ENCODE data around the gene NCOA7.
"Not testable (repeated sequence)": the region's sequence is repeated elsewhere in the genome, so short reads cannot be mapped to it uniquely, and the experiment has no call there.

Gene NCOA7

DNA sequence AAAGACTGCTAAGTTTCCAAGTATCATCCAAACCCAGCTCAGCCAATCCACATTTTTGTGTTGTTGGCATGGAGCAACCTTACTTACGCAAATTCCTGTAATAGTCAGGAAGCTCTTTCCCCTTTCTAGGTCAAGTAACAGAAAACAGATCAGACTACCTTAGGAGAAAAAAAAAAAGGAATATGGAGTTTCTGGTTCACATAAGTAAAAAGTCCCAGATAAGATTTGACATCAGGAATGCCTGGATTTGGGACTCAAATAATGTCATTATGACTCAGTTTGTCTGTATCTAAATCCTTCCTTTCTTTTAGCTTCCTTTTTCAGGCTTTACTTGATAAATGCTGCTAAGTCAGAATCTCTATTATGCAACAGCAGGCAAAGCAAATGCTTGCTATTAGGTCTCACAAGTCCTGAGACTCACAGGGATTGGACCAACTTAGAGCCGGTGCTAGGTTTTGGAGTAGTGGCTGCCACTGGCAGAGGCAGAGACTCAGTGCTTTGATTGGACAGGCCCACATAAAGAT lies 44.5 kb downstream of the NCOA7 start:
- DNase-seq = no peak

DNA sequence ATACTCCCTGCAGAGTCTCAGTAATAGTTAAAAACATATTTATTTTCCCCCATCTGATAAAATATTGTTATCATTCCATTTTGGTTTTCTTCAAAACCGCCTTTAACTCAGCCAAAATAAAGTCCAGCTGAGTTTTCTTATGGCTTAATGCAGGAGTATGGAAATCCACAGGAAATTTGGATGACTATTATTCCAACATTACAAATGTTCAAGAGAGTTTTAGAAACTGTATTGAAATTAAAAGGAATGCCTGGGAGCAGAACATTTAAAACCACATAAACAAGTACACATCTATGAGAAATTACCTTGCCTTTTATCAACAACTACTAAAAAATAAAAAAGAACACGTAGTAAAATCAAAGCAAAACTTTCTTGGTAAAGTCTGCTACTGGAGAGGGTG lies 45.7 kb downstream of the NCOA7 start:
- no peak for DNase-seq

DNA sequence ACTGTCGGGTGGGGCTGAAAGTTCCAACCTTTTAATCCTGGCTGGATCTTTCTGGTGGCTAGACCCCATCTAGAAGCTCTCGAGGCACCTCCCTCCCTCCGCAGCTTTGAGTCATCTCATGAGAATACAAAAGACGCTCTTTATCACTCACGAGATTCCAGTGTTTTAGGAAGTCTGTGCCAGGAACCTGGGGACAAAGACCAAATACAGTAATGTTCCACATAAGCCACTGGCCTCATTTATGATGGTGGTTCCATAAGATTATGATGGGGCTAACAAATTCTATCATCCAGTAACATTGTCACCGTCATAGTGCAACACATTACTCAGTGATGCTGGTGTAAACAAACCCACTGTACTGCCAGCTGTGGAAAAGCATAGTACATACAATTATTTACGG lies 48.7 kb downstream of the NCOA7 start:
- peak in 17 of 56 donors; percentile 7 to 53 (median 24) for DNase-seq

DNA sequence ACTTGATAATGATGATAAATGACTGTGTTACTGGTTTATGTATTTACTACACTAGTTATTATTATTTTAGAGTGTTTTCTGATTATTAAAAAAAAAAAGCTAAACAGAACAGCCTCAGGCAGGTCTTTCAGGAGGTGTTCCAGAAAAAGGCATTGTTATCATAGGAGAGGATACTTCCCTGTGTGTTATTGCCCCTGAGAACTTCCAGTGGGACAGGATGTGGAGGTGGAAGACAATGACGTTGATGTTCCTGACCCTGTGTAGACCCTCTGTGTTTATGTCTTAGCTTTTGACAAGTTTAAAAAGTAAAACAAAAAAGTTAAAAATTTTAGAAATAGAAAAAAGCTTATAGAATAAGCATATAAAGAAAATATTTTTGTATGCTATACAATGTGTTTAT lies 49.1 kb downstream of the NCOA7 start:
- DNase-seq = no peak

DNA sequence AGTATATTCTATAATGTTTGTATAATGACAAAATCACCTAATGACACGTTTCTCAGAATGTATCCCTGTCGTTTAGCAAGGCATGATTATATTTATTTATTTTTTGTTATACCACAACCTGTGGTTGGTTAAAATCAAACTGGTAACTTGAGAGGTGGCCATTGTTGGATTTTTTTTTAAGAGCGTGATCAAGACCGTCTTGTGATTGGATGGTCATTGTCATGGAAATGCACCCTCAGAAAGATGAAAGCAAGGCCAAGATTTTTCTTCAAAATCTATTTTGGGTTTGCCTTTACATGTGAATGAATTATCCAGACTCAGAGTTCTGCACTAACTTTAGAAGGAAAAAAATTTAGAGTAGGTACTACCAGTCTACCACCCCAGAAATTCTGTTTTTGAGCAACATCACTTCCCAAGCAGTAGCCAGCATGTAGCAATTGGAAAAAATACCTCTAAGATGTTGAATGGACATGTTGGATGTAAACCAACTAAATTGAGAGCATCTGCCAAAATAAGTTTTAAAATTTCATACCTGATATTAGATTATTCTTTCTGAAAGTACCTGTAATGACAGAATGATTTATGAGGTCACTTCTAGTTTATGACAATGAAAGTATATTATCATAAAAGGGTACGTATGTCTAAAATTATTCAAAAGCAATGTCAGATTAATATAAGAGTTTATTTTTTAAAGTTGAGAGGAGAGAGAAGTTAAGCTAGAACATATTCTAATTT lies 50.8 kb downstream of the NCOA7 start:
- DNase-seq = no peak

DNA sequence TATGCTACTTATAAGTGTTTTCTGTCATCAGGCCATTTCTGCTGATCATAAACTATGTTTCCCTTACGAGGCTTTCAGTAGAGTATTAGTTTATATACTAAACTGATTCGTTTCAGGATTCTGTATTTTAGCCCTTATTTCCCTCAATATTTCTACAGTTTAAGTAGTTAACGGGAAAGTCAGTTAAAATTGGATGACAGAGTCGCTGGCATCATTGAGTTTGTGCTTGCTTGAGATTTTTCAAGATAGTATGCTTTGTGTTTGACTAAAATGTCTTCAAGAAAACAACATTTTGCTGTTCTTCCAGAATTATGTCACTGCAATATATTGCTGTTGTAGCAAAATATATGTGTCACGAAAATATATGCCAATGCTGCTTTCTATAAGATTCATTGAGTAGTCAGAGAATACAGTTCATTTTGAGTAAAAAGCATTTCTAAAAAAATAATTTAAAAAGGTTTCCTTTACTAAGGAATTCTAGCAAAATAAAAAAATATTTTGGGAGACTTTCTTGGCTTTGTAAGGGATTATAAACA lies 51.4 kb downstream of the NCOA7 start:
- DNase-seq = no peak

DNA sequence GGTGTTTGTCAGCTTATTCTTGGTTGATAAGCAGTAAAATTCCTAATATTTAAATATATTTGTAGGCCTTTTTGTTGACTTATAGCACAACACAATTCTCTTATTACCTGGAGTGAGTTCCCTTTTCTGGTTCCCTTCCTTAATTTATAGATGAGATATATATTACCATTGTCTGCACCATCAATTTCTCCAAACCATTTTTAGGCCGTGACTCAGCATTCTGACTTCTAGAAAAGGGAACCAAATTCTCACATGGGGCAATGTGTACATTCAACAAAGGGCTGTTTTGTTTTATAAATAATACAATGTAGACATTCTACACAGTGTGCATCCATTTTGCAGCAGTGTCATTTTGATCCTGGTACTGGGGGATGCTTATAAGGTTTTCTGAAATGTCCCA lies 52.8 kb downstream of the NCOA7 start:
- DNase-seq = peak in 1 of 56 donors; percentile 13

DNA sequence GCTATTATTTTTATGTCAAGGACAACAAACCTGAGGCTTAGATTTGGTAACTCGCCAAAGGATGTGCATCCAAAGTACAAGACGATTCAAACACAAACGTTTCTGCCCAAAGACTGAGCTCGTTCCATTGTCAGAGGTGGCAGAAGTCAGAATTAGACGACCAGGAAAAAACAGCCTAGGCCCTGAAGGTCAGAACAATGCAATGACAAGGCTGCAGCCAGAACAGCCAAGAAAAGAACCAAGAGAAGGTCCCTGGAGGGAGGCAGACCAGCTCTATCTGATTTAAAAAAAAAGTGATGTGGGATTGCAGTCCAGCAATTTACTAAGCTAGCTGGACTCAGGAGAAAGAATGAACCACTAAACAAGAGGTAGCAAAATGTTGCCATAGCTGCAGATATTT lies 54.2 kb downstream of the NCOA7 start:
- DNase-seq = peak in 1 of 56 donors; percentile 14

DNA sequence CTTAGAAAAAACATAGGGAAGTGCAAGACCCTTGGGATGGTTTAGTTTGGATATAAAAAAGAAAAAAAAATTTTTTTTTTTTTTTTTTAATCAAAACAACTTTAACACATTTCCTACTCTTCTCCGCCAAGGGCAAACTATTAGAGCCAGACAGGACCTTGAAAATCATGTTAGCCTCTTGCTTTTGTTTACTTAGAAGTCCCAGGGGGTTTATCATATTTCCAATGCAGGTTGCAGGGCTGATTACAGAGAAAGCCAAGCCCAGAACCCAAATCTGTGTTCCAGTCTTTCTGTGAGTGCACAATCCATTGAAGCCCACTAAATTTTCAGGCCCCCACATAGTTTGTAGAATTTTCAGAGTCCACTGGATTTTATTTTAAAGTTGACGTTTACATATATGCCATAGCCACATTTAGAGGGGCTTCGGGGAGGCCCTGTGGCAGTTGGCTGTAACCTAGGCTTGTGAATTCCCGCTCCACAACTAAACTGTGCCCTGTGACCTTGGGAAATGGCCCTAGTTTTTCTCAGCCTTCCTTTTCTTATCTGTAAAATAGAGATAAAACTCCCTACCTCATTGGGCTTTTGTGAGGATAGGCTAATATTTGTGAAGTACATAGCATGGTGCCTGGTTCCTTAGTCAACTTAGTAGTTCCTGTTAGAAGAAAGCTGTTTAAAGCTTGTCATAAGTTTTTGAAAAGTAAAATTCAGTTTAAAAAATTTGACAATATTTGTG lies 55.7 kb downstream of the NCOA7 start:
- DNase-seq = no peak

DNA sequence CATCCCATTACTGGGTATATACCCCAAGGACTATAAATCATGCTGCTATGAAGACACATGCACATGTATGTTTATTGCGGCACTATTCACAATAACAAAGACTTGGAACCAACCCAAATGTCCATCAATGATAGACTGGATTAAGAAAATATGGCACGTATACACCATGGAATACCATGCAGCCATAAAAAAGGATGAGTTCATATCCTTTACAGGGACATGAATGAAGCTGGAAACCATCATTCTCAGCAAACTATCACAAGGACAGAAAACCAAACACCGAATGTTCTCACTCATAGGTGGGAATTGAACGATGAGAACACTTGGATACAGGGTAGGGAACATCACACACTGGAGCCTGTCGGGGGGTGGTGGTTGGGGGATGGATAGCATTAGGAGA lies 57.5 kb downstream of the NCOA7 start:
- not testable (repeated sequence) for DNase-seq

DNA sequence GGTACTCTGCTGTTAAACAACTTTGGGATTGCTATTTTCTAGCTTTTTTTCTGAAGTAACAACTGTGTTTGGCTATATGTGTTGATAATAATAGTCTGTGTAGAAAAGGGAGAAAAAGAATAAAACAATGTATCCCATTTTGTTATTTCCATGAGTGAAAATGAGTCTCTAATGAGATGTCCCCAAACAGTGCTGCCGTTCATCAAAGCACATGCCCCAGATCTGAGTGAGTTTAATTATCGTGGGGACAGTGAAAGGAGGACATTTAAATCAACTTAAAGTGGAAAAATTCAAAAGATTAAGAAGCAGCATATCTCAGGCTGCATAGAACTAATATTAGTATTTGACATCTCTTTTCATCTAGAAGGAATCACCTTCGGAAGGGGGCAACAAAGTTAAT lies 59.6 kb downstream of the NCOA7 start:
- peak in 5 of 56 donors; percentile 6 to 43 (median 25) for DNase-seq

DNA sequence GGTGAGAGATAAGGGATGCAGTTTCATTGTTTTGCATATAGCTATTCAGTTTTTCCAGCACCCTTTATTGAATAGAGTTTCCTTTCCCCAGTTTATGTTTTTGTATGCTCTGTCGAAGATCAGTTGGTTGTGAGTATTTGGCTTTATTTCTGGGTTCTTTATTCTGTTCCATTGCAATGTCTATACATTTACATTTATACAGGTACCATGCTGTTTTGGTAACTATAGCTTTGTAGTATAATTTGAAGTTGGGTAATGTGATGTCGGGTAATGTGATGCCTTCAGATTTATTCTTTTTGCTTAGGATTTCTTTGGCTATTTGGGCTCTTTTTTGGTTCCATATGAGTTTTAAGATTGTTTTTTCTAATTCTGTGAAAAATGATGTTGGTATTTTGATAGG lies 61.8 kb downstream of the NCOA7 start:
- no peak for DNase-seq

DNA sequence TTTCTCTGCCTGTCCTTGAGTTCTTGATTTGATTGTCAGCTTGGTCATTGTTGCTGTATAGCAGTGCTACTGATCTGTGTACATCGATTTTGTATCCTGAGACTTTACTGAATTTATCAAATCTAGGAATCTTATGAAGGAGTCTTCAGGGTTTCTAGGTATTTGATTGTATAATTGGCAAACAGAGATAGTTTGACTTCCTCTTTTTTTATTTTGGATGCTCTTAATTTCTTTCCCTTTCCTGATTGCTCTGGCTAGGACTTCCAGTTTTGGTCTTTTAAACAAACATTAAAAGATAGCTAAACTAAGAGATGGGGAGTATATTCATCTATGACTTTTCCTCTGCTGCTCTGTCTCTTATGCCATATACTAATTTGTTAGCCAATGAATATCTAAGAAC lies 62.4 kb downstream of the NCOA7 start:
- no peak for DNase-seq

DNA sequence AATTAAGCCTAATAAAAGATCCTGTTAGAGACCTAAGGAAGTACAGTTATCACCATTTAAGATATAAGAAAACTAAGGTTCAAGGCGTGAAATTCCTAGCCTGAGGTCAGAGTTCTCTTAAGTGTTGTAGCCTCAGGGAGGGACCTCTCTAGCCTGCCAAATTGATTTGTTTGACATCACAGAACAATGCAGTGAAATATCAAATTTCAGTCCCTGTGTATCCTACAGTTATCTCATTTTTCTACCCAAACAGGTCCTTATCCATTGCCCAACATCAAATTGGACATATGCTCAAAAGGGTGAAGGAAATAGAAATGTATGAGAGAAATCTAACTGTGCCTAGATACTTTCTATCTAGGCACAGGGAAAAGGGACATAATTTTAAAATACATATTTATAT lies 63.0 kb downstream of the NCOA7 start:
- no peak for DNase-seq

DNA sequence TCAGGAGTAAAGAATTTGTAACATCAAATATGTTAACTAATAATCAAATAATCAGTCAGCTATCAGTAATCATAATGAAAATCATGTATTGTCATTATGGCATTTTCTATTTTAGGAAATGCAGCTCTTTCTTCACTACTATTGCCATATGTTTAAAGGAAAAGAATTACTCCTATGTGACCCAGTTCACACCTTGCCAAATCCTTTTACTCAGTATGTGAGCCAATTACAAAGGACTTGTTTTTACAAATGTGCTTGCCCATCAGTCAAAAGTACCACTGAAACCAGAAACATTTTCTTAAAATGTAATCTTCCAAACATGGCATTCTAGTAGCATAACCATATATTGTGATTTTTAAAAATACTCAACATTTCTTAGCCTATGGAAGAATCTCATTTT lies 63.6 kb downstream of the NCOA7 start:
- no peak for DNase-seq

DNA sequence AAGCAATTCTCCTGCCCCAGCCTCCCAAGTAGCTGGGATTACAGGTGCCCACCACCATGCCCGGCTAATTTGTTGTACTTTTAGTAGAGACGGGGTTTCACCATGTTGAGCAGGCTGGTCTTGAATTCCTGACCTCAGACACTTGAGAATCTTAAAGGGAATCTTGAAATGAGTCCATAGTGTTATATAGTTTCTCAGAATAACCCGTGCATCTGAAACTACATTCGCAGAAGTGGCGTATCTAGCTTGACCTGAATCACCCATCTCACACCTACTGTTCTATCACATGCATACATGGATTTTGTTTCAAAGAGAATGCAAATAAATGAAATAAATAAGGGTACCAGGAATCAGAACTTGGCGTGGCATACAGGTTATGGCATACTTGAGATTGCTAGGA lies 65.0 kb downstream of the NCOA7 start:
- DNase-seq = no peak

DNA sequence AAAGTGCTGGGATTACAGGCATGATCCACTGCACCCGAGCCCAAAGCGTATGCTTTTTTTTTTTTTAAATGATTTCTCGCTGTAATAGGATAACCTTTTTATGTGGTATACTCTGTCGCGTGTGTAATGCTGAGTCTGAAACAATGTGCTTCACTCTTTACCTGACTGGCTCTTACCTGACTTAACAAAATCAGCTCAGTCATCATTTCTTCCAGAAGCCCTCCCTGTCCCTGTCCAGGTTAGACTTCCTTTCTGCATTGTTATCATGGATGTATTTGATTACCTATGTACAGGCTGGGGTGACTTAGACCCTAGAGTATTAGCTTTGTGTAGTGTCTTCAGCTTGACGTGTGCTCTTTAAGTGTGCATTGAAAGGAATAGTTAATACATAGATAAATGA lies 67.1 kb downstream of the NCOA7 start:
- DNase-seq = no peak

DNA sequence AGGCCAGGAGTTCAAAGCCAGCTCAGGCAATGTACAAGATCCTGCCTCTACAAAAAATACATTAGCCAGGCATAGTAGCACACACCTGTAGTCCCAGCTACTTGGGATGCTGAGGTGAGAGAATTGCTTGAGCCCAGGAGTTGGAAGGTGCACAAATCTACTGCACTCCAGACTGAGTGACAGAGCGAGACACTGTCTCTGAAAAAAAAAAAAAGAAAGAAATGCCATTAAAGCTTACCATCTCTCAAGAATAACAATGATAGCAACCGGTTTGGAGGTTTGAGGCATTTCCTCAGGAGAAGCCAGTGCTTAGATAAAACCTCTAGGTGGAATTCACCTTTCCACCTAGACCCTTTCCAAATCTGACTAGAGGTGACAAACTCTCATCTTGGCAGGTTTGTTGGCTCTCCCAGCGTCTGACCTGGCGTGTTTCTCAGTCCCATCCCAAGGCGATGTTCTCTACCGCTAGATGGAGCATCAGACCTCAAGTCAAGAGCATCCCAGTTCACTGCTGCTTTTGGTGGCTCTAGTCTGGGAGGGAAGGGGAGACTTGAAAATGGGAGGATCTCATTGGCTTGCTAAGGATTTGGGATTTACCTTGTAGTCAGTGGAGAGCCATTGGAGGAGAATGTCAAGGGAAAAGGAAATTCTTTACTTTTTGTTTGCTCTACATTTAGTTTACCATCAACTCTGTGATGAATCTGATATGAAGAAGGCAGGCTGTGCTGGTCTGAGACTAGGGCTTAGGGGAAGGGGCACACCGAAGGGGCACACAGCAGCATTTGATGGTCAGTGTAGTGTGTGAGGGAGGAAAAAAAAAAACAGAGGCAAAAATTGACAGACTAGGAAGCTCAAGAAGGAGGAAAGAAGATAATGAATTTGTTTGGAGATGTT lies 67.9 kb downstream of the NCOA7 start:
- DNase-seq = peak in 38 of 56 donors; percentile 1 to 76 (median 28)

DNA sequence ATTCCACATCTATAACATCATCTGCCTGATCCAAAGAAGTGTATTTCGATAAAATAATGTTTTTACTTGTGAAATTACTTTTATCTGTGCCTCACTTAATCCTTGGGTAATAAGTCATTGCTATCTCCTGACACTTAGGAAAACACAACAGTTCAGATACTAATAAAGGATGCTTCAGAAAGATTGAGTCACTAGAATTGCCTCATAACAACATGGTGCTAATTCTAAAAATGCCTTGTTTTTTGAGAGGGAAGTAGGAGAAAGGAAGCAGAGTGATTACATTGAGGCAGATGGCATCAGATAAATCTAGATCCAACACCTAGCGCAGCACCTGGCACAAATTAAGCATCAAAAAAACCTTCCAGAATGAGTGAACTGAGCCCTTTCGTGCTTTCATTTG lies 69.0 kb downstream of the NCOA7 start:
- no peak for DNase-seq

DNA sequence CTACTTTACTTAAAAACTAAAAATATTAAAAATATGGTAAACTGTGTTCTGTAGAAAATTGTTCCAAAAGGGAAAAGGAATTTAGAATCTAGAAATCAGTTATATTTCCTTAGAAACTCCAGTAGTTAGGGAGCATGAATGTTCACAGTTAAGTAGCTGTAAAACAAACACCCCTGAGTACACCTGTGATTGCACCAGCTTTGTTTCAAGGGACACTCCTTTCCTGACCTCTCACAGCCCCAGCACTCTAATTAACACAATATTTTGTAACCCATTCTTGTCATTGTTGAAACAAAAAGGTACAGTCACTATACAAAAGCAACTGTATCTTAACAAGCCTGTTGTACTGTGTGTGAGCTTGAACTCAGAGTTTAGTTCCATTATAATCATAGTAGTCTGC lies 72.3 kb downstream of the NCOA7 start:
- DNase-seq = no peak

DNA sequence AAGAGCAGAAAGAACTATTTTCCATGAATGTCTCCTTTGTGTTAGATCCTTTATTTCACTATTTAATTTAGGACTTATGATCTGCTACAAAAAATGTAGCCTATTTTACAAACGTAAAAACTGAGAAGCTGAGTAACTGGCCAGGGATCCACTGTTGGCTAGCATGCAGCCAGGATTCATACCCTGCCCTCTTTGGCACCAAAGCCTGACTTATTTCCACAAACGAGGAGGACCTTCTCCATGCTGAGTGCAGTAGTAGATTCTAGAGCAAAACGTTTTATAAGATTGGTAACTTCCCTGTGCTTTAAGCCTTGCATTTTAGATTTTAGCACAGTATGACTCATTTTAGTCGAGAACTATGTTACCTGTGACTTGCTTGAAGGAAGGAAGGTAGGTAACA lies 74.3 kb downstream of the NCOA7 start:
- no peak for DNase-seq

DNA sequence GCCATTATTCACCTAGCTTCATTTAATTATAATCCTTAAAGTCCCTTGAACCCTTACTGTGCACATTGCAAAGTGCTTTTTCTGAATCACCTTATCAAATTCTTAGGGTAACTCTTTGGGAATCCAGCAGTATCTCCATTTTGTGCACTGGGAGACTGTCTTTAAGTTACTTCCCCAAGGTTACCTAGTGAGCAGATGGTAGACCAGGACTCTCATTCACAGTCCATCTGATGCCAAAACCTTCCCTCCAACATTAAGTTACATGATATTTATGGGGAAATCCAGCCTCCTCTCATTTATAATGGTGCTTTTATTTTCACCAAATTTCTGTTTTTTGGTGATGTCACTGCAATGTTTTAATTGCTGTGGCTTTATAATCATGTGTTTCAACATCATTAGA lies 75.7 kb downstream of the NCOA7 start:
- DNase-seq = no peak

Measured in amygdala (tissue), 56 donors.